Right lung (tissue), 5 donors: ENCODE measurements around the gene LRFN4. TPM values are rescaled to one million over a fixed set of nuclear protein-coding genes. Genes with fewer than 3 reads are reported as not detected.
A peak's percentile ranks its signal among the peaks of the same experiment; 100 is the strongest.

Experiments
- DNase-seq, 2 donors: peaks; one replicate each; pipeline ENCODE4 v3.0.0-alpha.2; 2013
- polyA plus RNA-seq, 5 donors: library from polyadenylated mRNA; unstranded; fragments of 120-200 nt; gene quantifications; one replicate each; pipeline versions ENCODE4 v1.2.1 to v1.2.3, GENCODE V29; 2013; ENCODE audit warnings: inconsistent platforms in 1 of 5, low replicate concordance in 1 of 5; ENCODE audit not compliant: insufficient read length in 5 of 5, insufficient read depth in 1 of 5

Gene LRFN4
- polyA plus RNA-seq, 5 donors = 6.4 to 19.8 (median 8.8) TPM

DNA sequence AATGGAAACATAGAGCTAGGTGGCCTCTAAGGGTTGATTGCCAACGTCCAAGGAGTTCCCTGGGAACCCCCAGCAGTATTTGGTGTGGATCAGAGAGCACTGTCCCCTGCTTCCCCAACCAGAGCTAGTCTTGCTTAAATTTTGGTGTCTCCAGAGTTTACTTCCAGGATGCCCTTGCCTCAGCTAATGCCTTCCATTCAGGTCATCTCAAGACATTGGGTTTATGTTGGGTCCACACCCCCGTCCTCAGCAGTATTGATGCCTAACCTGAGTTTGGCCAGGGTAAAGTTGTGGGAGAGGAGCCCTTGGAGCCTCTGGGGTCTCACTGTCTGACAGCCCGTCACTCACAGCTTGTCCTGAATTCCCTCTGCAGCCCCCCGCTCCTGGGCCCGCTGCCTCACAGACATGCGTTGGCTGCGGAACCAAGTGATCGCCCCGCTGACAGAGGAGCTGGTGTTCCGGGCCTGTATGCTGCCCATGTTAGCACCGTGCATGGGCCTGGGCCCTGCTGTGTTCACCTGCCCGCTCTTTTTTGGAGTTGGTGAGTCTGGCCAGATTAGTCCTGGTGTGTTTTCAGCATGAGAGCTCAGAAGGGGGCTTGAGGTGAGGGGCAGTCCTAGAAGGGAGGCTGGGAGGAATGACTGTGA is 12.2 kb upstream of the LRFN4 start:
- DNase-seq = no peak

DNA sequence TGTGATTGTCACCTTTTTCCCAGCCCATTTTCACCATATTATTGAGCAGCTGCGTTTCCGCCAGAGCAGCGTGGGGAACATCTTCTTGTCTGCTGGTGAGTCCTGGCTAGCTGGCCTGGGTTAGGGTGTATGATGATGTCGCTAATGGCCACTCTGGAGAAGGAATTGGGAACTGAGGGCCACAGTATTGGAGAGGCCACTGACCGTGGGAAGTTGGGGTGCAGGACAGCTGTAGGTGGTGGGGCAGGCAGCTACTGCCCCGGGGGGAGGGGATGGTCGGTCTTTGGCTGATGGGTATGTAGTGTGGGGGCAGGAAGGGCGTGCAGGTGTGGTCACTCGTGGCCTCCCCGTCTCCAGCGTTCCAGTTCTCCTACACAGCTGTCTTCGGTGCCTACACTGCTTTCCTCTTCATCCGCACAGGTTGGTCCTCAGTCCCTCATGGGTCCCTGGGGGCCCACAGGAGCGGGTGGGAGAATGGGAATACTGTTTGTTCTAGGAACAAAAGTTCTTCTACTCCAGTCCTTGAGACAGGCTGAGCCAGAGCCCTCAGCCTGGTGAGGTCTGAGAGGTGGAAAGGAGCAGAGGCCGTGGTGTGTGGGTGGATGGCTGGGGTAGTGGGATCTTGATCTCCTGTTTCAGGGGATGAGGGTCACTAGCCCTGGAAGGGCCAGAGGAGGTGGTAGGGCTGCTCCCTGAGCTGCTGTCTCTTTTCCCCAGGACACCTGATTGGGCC is 11.6 kb upstream of the LRFN4 start:
- no peak for DNase-seq

DNA sequence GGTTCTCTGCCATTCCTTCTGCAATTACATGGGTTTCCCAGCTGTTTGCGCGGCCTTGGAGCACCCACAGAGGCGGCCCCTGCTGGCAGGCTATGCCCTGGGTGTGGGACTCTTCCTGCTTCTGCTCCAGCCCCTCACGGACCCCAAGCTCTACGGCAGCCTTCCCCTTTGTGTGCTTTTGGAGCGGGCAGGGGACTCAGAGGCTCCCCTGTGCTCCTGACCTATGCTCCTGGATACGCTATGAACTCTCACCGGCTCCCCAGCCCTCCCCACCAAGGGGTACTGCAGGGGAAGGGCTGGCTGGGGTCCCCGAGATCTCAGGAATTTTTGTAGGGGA is 11.0 kb upstream of the LRFN4 start:
- DNase-seq = no peak

DNA sequence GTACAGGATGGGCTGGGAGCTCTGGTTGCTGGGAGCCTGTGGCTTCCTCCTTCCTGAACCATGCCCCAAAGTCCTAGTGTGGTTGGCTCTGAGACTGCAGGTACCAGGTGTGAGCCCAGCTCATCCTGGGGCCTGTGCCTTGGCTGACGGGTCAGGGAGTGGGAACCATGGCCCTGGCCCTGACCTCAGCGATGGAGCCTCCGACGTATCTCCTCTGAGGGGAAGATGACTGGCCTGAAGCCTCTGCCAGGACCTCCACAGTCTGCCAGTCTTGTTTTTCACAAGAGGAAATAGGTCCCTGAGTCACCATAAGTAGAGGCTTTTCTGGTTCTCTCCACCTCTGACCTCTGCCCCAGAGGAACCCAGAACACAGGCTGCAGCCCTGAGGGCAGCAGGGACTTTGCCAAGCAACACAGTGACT is 10.2 kb upstream of the LRFN4 start:
- no peak for DNase-seq

GRCh38 chr11:66847461-66848232 is 9.2 kb upstream of the LRFN4 start:
- DNase-seq = no peak

DNA sequence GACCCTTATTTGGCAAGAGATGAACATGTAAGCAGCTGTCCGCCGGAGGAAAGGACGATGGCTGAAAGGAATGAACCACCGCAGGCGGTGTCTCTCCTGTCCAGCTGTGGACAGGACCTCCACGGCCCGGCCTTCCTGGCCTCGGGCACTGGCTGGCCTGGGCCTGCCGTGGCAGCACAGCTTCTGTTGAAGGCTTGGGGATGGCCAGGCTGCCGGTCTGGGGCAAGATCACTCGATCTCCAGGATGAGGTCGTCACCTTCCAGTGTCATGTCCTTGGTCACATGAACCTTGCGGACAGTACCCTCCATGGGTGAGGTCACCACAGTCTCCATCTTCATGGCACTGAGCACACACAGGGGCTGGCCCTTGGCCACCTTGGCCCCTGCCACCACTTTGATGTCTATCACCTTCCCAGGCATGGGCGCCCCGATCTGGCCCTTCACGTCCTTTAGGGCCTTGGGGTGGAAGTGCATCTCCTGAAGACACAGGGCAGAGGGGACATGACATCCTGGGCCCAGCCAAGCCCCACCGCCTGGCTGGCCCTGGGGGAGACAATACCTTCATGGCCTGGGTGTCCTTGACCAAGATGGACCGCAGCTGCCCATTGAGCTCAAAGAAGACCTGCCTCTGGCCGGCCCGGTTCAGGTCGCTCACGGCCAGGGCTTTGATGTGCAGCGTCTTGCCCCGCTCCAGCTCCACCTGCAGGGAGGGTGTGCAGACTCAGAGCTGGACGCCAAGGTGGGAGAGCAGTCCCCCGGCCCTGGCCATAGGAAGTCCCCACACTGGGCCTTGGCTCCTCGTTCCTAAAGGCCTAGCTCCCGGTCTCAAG is 8.0 kb upstream of the LRFN4 start:
- no peak for DNase-seq

DNA sequence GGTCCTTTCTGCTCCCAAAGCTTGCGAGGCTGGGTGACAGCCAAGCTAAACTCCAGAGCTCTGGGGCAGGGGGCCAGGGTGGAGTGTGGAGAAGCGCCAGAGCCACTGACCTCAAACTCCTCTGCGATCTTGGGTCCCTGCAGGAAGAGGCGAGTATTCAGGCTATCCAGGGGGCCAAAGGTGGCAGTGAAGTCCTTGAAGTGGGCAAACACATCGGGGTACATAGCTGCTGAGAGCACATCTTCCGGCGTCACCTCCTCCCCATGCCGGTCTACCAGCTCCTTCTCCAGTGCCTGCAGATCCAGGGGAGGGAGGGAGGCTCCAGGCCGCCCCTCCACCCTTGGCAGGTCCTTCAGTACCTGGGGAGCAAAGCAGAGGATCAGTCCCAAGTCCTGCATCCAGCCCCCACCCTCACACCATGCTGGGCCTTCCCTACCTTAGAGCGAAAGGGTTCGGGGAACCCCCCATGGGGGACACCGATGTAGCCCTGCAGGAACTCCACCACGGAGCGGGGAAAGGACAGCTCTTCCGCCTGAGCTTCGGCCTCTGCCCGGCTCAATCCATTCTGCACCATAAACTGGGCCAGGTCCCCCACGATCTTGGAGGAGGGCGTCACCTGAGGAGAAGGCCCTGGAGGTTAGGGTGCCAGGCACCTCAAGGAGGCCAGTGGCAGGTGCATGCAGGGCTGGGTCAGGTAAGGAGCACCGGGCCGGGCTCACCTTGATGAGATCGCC is 7.2 kb upstream of the LRFN4 start:
- no peak for DNase-seq

- DNase-seq = no peak
Measured at GRCh38 chr11:66850235-66850587, 6.7 kb upstream of the LRFN4 start.

DNA sequence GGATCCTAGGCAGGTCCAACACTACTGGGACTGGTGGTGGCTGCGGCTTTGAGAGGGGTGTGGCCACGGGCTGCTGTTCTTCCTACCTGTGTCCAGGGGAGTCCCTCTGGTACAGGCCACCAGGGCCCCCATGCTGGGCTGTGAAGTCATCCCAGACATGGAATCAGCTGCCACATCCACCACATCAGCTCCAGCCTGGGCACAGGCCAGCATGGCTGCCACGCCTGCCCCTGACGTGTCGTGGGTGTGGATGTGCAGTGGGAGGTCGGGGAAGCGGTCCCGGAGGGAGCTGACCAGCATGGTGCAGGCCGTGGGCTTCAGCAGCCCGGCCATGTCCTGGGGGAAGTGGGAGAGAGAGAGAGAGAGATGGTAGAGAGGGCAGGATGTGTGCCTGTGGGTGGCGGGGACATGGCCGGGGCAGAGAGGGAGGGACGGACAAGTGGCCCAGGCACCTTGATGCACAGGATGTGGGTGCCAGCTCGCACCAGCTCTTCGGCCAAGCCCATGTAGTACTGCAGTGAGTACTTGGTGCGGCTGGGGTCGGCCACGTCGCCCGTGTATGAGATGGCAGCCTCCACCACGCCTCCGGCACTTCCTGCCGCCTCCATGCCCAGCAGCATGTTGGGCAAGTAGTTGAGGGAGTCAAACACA is 6.2 kb upstream of the LRFN4 start:
- no peak for DNase-seq

DNA sequence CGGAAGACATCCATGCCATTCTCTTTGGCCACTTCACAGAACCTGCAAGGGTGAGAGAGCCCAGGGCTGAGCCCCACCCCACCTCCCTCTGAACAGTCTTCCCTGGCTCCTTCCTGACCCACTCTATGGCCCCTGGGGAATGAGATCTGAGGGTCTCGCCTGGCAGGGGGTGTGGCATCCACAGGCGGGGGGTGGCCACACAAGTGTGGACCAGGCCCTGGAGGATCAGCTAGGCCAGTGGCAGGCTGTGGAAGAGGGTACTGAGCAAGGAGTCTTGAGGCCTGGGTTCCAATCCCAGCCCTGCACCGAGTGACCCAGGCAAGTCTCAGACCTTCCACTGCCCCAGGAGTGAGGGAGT is 5.6 kb upstream of the LRFN4 start:
- no peak for DNase-seq

- no peak for DNase-seq
Measured at GRCh38 chr11:66851698-66852465, 5.0 kb upstream of the LRFN4 start.

GRCh38 chr11:66852466-66853241 is 4.2 kb upstream of the LRFN4 start:
- DNase-seq = no peak

DNA sequence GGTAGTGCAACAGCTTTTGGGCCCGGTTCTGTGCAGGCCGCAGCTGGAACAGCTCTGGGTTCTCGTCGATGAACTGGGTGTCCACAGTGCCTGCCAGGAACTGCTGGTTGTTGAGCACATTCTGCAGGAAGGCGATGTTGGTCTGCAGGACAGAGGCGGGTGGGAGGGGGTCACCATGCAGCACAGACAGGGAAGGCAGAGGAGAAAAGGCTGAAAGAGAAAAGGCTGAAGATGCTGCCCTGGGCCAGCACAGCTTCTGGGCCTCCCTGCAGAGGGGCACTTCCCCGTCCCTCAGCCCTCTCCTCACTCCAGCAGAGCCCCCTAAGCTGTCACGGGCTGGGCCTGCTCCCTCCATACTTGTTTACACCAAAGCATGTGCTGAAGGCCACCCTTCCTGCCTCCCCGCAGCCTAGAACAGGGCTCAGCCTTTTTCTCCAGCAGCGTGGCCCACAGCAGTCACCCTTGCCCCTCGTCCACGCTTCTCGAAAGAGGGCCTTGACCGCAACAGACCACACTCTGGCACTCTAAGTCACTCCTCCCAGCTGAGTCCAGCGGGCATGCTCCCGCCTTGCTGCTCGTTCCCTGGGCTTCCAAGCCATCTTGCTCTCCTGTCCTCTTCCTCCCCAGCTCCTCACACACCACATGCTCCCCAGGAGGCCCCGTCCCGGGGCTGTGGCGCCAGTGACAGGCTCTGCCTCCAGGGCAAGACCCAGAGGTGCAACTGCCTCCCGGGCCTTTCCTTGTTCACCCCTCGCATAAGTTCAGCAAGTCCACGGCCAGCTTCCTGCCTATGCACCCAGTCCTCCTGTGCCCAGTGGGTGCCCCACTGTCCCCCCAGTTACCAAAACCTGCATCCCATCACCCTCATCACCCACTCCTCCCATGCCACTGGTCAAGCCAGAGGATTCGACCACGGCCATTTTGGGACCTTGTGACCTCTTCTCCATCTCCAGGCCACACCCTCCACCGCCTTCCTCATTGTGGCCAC is 3.3 kb upstream of the LRFN4 start:
- no peak for DNase-seq

- no peak for DNase-seq
Measured at GRCh38 chr11:66854231-66854661, 2.6 kb upstream of the LRFN4 start.

- no peak for DNase-seq
Measured at GRCh38 chr11:66854729-66855211, 2.1 kb upstream of the LRFN4 start.

DNA sequence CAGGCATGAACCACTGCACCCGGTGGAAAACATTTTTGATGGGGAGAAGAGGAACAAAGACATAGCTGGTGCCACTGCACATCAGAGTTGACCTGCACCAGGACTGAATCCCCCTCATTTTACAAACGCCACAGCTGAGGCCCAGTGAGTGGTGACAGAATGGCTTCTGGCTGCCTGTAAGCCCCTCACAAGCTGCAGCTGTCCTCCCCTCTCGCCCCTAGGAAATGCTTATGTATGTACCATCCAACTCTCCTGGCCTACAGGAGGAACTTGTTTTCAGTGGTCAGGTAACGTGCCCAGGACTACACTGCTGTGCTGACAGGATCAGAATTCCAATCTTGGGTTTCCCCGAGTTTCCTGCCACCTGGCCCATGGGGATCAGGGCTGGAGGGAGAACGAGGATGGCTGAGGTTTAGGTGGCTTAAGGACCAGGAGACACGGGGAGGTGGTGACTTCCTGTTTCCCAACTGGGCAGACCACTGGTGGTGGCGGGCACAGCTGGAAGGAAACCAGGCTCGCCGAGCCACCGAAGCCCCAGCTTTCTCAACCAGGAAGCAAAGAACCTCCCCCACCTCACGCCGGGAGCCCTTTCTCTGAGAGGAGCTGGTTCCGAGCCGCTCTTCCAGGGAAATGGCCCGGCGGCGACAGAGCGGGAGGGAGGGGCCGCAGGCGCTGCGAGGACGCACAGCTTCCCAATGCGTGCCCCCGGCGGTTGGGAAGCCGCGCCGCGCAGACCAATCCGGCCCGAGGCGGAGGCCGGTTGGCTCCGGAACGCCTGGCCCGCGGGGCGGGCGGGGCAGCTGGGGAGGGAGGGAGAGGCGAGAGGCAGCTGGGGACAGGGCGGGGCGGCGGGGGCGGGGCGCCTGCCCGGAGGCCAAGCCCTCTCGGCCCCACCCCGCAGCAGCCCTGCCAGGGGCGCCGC is 1.0 kb upstream of the LRFN4 start:
- DNase-seq = peak; percentile 90 to 92
